HG03571 (cell line): ENCODE data around the gene SNHG17.

Experiments
- ATAC-seq: cut with Tn5 transposase; IDR thresholded peaks from one replicate; pipeline ENCODE4 v1.9.1; 2021; ENCODE audit not compliant: unreplicated experiment

Gene SNHG17

DNA sequence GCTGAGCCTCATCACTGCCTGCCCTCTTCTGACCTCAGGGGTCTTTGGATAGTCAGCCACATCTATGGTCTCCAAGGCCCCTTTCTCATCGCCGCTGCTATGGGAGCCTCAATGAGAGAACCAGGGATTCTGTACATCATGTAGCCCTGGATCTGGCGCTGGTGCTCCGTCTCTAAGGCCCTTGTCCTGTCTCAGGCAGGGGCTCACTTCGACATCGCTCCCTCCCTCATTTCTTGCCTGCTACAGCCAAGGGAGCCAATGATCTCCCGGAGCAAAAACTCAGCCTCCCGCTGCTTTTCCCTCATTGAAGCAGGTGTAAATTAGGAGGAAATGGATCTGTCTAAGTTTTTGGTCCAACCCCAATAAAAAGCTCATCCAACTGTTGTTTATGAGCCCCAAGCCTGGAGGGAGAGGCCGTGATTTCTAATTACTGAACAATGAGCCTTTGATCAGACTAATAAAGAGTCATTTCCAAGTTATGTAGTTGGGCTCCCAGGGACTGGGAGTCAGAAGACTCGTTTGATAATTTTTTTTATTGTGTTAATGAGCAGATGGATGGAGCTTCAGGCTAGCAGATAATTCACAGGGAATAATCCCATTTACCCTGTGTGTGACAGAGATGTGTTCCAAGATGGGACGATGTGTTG lies 58.0 kb downstream of the SNHG17 start:
- no peak for ATAC-seq

DNA sequence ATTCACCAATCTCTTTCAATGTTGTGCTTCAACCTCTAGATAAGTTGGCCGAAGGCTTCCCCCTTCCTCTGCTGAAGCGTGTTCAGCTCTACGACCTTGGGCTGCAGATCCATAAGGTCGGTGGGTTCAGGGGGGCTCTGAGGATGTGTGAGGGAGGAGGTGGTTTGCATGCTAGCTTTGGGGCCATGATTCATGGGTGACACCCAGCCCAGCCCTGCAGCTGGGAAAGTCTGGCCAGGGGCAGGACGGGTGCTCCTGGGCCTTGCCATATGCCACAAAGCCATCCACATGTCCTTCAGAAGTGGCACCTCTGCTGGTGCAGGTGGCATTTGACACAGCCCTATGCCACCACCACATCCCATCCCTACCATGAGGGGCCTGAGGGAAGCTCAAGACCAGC lies 61.2 kb downstream of the SNHG17 start:
- ATAC-seq = no peak

DNA sequence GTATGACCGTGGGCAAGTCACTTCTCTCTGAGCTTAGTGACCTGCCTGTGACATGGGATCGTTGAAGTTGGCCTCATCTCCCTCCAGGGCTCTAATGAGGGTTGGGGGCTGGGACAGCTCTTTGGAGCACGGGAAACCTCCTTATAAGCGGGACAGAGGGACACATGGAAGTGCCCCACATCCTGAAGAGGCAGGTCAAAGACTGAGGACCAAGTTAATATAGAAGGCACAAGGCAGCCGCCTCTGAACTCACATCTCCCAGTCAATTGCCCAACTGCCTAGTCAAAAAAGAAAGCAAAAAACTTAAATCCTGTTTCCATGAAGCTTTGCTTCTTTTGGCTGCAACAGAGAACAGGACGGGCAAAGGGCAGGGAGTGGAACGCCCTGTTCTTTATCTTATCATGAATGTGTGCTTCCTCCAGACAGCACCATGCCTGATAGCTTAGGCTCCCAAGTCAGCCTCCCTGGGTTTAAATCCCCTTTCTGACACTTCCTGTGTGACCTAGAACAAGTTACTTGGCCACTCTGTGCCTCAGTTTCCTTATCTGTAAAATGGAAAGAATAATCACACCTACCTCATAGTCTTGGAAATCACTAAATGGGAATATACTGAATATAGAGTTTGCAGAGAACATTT lies 61.8 kb downstream of the SNHG17 start:
- ATAC-seq = no peak

- ATAC-seq = no peak
Measured at GRCh38 chr20:38372806-38373205, 62.3 kb downstream of the SNHG17 start.
